Neural cell (in vitro differentiated cells): Measurements from ENCODE around the gene MAMSTR. TPM values are rescaled to one million over a fixed set of nuclear protein-coding genes. Genes with fewer than 3 reads are reported as not detected.

Experiments used
- H2AFZ ChIP-seq: fragments of 200-600, 300-800 bp; sonication (generic), shearing (Covaris generic); 2 replicates; pipeline ENCODE4 v1.6.0; 2014; ENCODE audit warnings: low read depth, mild to moderate bottlenecking, antibody characterized with exemption, low read length, moderate library complexity
- H3F3A ChIP-seq: fragments of 200-600 bp; shearing (Covaris generic); 2 replicates; pipeline ENCODE4 v1.6.1; 2016; ENCODE audit warnings: mild to moderate bottlenecking, moderate library complexity, mixed read lengths, antibody characterized with exemption, low read length; ENCODE audit not compliant: insufficient read depth, poor library complexity, severe bottlenecking
- H3K27ac ChIP-seq: fragments of 200-600, 300-800 bp; sonication (generic), shearing (Covaris generic); 2 replicates; pipeline ENCODE4 v1.5.1; 2014; ENCODE audit warnings: mild to moderate bottlenecking, low read length, moderate library complexity
- H3K27me3 ChIP-seq: fragments of 300-800, 200-600 bp; sonication (generic), shearing (Covaris generic); 2 replicates; pipeline ENCODE4 v1.6.0; 2014; ENCODE audit warnings: mild to moderate bottlenecking, low read depth, low read length, moderate library complexity; ENCODE audit not compliant: insufficient read depth
- H3K36me3 ChIP-seq: fragments of 300-800, 200-600 bp; sonication (generic), shearing (Covaris generic); 2 replicates; pipeline ENCODE4 v1.5.1; 2014; ENCODE audit warnings: mild to moderate bottlenecking, antibody characterized with exemption, low read length, moderate library complexity; ENCODE audit not compliant: insufficient read depth
- H3K4me2 ChIP-seq: fragments of 300-800, 200-600 bp; sonication (generic), shearing (Covaris generic); 2 replicates; pipeline ENCODE4 v1.6.0; 2014; ENCODE audit warnings: mild to moderate bottlenecking, low read length
- H3K4me3 ChIP-seq: fragments of 300-800, 200-600 bp; sonication (generic), shearing (Covaris generic); 2 replicates; pipeline ENCODE4 v1.5.1; 2014; ENCODE audit warnings: mild to moderate bottlenecking, low read length, moderate library complexity
- H3K79me2 ChIP-seq: fragments of 200-600 bp; shearing (Covaris generic); replicated peaks from 2 replicates; pipeline ENCODE4 v1.6.0; 2014; ENCODE audit warnings: mild to moderate bottlenecking, low read length, moderate library complexity; ENCODE audit not compliant: insufficient read depth
- H3K9ac ChIP-seq: fragments of 300-800, 200-600 bp; sonication (generic), shearing (Covaris generic); 2 replicates; pipeline ENCODE4 v1.6.1; 2016; ENCODE audit warnings: mild to moderate bottlenecking, low read length, mixed read lengths
- H3K9me2 ChIP-seq: fragments of 200-600 bp; shearing (Covaris generic); 2 replicates; pipeline ENCODE4 v1.6.1; 2016; ENCODE audit warnings: mild to moderate bottlenecking, low read length, mixed read lengths; ENCODE audit not compliant: insufficient read depth
- H3K9me3 ChIP-seq: fragments of 200-600, 300-800 bp; sonication (generic), shearing (Covaris generic); 2 replicates; pipeline ENCODE4 v1.6.1; 2016; ENCODE audit warnings: mild to moderate bottlenecking, mixed run types, low read length, moderate library complexity, mixed read lengths
- H4K20me1 ChIP-seq: fragments of 200-600 bp; shearing (Covaris generic); 2 replicates; pipeline ENCODE4 v1.6.1; 2016; ENCODE audit warnings: mild to moderate bottlenecking, mixed run types; ENCODE audit not compliant: insufficient read depth
- EP300 ChIP-seq: fragments of 450-650 bp; conservative IDR thresholded peaks from 2 replicates; pipeline ENCODE4 v1.6.1; 2014; ENCODE audit warnings: antibody characterized with exemption, mild to moderate bottlenecking, moderate library complexity; ENCODE audit not compliant: poor library complexity, severe bottlenecking
- EZH2 ChIP-seq: fragments of 200-600, 300-800 bp; shearing (Covaris generic), sonication (generic); IDR thresholded peaks from 2 replicates; pipeline ENCODE4 v1.6.1; 2014; ENCODE audit warnings: antibody characterized with exemption, low read length, borderline replicate concordance, mild to moderate bottlenecking; ENCODE audit not compliant: insufficient read depth, poor library complexity, severe bottlenecking
- MXI1 ChIP-seq: fragments of 450-650 bp; conservative IDR thresholded peaks from 2 replicates; pipeline ENCODE4 v1.6.1; 2014; ENCODE audit warnings: antibody characterized with exemption, mild to moderate bottlenecking; ENCODE audit not compliant: poor library complexity, severe bottlenecking
- POLR2AphosphoS5 ChIP-seq: IDR thresholded peaks from 2 replicates; pipeline ENCODE4 v1.6.1; 2012
- RAD21 ChIP-seq: fragments of 450-650 bp; conservative IDR thresholded peaks from 2 replicates; pipeline ENCODE4 v1.6.1; 2014; ENCODE audit warnings: antibody characterized with exemption, mild to moderate bottlenecking, moderate library complexity
- SMC3 ChIP-seq: fragments of 450-650 bp; conservative IDR thresholded peaks from 2 replicates; pipeline ENCODE4 v1.6.1; 2014; ENCODE audit warnings: antibody characterized with exemption, mild to moderate bottlenecking, moderate library complexity; ENCODE audit not compliant: poor library complexity
- TAF1 ChIP-seq: IDR thresholded peaks from 2 replicates; pipeline ENCODE4 v1.6.1; 2012; ENCODE audit warnings: low read depth
- polyA plus RNA-seq: library from polyadenylated mRNA; depleted of rRNA; stranded (reverse); fragments of >200 nt; gene quantifications from 2 replicates; pipeline ENCODE4 v1.2.3, GENCODE V29; 2014
- TF ChIP-seq, protein P1 (sequence below): IDR thresholded peaks from 2 replicates; pipeline ENCODE4 v1.6.1; 2012; ENCODE audit warnings: borderline replicate concordance
- TF ChIP-seq, protein P2 (sequence below): fragments of 450-650 bp; IDR thresholded peaks from 2 replicates; pipeline ENCODE4 v1.5.1; 2014; ENCODE audit warnings: antibody characterized with exemption, mild to moderate bottlenecking, moderate library complexity; ENCODE audit not compliant: poor library complexity, severe bottlenecking

The MAMSTR gene
- polyA plus RNA-seq, 1 donor from 2014 or later = 0.36 TPM

DNA sequence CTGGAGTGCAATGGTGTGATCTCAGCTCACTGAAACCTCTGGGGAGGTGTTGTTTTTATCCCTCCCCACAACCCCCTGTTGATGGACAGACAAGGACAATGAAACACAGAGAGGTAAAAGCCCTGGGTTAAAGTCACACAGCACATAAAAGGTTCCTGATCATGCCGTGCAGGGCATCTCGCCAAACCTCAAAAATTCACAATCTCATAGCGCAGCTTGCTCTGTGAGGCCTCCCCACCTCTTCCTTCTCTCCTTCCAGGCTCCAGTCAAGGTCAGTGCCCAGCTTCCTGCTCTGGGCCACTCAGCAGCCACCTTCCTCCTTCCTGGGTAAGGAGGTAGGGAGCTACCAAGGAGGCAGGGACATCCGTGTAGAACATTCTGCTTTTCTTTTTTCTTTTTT is 21.5 kb downstream of the MAMSTR start:
- no peaks in the 10 kb centered on the region for H3K36me3 ChIP-seq
- H3K79me2 ChIP-seq = no peaks in the 10 kb centered on the region
- H3K9me3 ChIP-seq = no peaks in the 10 kb centered on the region
- peaks cover 17% of the 10 kb centered on the region for H3K27me3 ChIP-seq
- no peaks in the 10 kb centered on the region for H4K20me1 ChIP-seq
- no peak overlapping the region for H3K4me2 ChIP-seq
- no peak overlapping the region for H3K4me3 ChIP-seq
- no peaks in the 10 kb centered on the region for H3K9me2 ChIP-seq
- no peak overlapping the region for H2AFZ ChIP-seq
- H3K9ac ChIP-seq = no peak overlapping the region
- TF ChIP-seq TAF1 = no peak
- no peaks in the 10 kb centered on the region for H3F3A ChIP-seq
- no peak overlapping the region for H3K27ac ChIP-seq

DNA sequence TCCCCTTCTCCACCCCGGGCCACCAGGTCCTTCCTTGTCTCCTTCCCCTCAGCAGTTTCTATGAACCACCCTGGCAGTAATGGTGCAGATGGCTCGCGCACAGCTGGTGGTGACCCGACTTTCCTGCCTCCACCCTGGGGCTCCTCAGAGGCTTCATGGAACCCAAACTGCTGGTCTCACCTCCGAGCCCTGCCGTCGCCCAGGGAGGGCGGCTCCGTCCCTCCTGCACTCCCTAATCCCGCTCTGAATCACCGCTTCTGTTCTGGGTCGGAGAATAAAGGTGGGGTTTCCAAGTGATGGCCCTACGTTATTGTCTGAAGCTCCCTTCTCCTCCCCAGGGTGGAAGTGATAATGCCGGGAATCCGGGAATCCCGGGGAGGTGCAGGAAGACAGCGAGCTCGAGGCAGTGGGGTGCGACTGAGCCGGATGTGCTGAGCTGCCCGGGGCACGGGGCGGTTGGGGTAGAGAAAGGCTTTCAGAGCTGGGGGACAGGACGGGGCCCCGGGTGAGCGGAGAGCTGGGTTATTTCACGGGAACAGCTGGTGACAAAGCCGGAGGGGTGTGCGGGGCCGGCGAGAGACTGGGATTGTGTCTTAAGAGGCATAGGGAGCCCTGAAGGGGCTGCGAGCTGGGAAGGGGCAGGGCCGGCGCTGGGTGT is 23.0 kb downstream of the MAMSTR start:
- H3K4me2 ChIP-seq = no peak overlapping the region
- H2AFZ ChIP-seq = no peak overlapping the region
- H3K4me3 ChIP-seq = no peak overlapping the region
- H3K9me3 ChIP-seq = no peaks in the 10 kb centered on the region
- H3K9me2 ChIP-seq = no peaks in the 10 kb centered on the region
- H3K9ac ChIP-seq = no peak overlapping the region
- no peaks in the 10 kb centered on the region for H3F3A ChIP-seq
- no peak overlapping the region for H3K27ac ChIP-seq
- H3K36me3 ChIP-seq = no peaks in the 10 kb centered on the region
- peaks cover 17% of the 10 kb centered on the region for H3K27me3 ChIP-seq
- no peaks in the 10 kb centered on the region for H3K79me2 ChIP-seq
- H4K20me1 ChIP-seq = no peaks in the 10 kb centered on the region
- TF ChIP-seq, protein P1, sequence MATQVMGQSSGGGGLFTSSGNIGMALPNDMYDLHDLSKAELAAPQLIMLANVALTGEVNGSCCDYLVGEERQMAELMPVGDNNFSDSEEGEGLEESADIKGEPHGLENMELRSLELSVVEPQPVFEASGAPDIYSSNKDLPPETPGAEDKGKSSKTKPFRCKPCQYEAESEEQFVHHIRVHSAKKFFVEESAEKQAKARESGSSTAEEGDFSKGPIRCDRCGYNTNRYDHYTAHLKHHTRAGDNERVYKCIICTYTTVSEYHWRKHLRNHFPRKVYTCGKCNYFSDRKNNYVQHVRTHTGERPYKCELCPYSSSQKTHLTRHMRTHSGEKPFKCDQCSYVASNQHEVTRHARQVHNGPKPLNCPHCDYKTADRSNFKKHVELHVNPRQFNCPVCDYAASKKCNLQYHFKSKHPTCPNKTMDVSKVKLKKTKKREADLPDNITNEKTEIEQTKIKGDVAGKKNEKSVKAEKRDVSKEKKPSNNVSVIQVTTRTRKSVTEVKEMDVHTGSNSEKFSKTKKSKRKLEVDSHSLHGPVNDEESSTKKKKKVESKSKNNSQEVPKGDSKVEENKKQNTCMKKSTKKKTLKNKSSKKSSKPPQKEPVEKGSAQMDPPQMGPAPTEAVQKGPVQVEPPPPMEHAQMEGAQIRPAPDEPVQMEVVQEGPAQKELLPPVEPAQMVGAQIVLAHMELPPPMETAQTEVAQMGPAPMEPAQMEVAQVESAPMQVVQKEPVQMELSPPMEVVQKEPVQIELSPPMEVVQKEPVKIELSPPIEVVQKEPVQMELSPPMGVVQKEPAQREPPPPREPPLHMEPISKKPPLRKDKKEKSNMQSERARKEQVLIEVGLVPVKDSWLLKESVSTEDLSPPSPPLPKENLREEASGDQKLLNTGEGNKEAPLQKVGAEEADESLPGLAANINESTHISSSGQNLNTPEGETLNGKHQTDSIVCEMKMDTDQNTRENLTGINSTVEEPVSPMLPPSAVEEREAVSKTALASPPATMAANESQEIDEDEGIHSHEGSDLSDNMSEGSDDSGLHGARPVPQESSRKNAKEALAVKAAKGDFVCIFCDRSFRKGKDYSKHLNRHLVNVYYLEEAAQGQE = no peak
- TF ChIP-seq EZH2 (no peak), RAD21 (no peak), SMC3 (no peak), MXI1 (no peak), POLR2AphosphoS5 (no peak), TAF1 (no peak), EP300 (no peak)
- TF ChIP-seq, protein P2, sequence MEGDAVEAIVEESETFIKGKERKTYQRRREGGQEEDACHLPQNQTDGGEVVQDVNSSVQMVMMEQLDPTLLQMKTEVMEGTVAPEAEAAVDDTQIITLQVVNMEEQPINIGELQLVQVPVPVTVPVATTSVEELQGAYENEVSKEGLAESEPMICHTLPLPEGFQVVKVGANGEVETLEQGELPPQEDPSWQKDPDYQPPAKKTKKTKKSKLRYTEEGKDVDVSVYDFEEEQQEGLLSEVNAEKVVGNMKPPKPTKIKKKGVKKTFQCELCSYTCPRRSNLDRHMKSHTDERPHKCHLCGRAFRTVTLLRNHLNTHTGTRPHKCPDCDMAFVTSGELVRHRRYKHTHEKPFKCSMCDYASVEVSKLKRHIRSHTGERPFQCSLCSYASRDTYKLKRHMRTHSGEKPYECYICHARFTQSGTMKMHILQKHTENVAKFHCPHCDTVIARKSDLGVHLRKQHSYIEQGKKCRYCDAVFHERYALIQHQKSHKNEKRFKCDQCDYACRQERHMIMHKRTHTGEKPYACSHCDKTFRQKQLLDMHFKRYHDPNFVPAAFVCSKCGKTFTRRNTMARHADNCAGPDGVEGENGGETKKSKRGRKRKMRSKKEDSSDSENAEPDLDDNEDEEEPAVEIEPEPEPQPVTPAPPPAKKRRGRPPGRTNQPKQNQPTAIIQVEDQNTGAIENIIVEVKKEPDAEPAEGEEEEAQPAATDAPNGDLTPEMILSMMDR = no peak
